NCI-H2029 treated with DMSO at 0.1 percent for 48 hours (cell line): Measurements from ENCODE around the gene MSRB3.
A peak's percentile ranks its signal among the peaks of the same experiment; 100 is the strongest.

Source experiments
- DNase-seq: peaks from one replicate; lab custom pipeline; 2025; lab: John Stamatoyannopoulos, UW

Gene MSRB3

GRCh38 chr12:65497660-65498059 is 219.2 kb downstream of the MSRB3 start:
- DNase-seq: no peak

- no peak for DNase-seq
These were observed 220.7 kb downstream of the MSRB3 start for GRCh38 chr12:65499167-65499566.

DNA sequence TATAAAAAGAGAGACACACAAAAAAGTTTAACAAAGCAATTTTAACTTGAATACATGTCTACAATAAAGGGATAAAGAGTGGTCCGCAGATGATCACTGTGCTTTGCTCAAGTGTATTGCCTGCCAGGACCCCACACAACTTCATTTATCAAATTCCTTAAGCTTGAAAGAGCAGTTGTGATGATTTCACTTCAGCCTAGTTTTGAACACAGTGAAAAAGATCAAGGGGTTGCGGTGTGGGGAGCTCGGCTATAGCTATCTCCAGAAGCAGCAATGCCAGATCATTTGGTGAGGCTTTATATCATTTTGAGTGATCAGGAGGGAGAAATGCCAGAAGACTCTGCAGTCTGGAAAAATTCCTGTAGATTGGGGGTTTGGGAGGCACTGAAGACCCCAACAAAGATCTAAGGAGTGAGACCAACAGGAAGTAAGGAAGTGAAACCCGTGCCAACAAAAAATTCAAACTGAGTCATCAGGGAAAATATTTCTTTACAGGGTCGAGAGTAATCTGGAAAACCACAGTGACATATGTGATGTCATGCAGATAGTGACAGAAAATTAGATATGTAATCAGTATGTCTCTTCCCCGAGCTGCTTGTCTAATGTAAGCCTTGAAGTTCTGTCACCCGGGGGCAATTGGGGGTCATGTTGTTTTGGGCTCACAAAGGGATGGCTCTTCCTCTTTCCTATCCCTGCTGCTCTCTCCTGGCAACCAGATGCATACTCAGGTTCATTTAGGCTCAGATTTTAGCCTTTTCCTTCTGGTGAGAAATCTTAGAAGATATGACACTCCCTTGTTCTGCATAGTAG is 221.8 kb downstream of the MSRB3 start:
- DNase-seq: no peak

DNA sequence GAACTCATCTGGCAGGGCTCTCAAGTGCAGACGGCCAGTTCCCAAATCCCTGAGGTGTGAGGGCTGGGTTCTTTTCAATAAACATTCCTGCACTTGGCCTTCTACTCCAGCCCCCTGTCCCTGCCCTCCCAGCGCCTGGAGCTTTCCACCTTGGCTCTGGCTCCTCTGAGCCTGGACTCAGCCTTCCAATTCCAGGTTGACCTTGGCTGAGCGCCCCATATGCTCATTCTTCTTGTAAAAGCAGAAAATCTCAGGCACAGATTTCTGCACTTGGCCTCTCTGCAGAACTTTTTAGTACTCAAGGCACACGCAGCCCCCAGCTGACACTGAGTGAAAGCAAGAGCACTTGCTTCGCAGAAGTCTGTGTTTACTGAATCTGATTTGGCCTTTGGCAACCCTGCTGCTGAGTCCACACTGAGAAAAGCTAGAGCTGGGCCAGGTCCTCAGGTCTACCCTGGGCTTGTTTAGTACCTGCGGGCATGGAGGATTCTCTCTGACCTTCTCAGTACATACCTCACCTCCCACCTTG is 222.7 kb downstream of the MSRB3 start:
- no peak for DNase-seq

DNA sequence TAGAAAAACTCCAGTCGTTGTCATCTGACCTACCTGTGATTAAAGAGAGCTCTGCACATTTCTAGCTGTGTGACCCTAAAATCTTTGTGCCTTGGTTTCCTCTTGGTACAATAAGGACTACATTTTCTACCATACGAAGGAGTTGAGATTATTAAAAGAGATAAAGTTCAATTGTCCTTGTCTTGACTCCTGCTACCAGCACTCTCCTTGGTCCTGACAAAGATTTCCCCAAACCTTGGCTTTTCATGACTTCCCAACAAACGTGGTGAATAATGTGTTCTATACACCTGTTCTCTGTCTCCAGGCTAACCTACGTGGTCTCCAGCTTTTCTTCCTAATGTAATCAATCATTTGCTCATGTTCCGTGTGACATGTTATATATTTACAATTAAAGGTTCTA is 223.5 kb downstream of the MSRB3 start:
- no peak for DNase-seq

GRCh38 chr12:65504417-65504816 is 225.9 kb downstream of the MSRB3 start:
- no peak for DNase-seq

- DNase-seq: no peak
These were observed 227.1 kb downstream of the MSRB3 start for GRCh38 chr12:65505386-65506121.

DNA sequence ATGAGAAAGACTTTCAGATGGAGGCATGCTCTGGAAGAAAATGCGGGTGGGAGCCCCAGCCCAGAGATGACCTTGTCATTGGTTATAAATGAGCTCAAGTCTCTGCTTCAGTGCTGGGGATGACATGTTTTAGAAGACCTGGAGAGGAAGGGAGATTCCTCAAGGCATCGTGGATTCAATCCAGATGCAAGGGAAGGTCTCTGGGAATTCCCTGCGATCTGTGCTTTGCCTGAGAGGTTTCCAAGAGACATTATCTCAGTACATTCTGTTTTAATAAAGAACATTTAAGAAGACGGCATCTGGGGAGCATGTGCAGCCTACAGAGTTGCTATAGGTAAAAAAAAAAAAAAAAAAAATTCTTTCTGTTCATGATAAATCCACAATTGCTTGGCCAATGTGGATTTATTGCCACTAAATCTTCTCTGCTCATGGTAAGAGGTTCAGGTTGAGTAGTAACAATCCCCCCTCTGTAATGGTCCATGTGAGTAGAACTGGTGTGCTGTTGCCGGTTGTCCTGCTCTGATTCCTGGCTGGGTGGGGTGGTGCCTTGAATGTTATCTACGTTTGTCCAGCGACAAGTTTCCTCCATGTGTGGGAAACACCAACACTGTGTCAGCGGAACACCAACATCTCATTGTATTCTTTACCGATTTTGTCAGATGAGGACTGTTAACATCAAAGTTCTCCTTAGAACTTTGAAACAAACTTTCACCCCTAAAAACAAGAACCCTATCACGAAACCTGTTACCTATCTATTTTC is 230.0 kb downstream of the MSRB3 start:
- DNase-seq: no peak

GRCh38 chr12:65510007-65510406 is 231.5 kb downstream of the MSRB3 start:
- DNase-seq: no peak

DNA sequence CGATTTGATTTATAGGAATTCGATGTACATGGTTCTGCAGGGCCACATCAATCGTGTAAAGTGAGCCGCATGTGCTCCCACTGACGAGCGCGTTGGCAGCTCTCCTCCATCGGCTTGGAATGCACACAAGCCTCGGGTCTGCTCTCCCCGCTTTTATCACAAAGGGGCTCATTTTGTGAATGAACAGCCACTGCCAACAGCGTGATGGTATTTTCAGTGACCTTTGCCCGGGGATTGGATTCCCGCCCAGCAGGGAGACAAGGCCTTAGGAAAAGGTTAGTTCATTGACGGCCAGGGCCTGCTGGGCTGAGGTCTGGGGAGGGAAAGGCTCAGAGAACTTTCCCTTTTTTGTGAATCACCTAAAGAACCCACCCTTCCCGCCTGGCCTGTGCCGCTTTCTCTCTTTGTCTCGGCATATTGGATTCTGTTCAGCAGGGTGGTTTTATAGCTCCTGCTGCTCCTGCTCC is 232.1 kb downstream of the MSRB3 start:
- no peak for DNase-seq

DNA sequence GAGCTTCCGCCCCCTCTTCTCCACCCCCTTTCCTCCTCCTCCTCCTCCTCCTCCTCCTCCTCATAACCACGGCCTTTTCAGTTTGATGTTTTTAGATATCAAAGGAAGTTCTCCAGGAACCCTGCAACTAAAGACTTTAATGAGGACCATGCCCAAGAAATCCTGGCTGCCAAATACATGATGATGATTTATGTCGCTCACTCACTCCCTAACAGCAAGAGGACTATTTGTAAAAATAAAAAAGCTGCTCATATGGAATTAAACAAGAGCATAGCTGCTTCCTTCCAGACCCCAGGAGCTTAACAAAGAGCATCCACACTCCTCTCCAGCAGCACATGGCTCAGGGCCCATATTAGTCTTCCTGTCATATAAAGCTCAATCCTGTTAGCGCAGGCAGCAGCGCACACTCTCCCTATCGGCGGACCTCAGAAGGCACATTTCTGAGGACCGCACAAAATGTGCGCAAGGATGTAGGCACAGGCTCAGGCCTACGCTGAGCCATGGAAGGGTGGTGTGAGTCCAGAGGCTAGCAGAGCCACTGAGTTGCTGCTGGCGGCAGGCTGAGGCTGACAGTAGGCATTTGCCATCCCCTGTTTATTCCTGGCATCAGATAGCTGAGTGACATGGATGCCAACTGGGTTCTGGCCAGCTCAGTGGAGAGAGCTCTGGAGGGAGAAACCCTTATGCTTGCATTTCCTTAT is 232.8 kb downstream of the MSRB3 start:
- peak; percentile 28 for DNase-seq

- no peak for DNase-seq
These were observed 233.4 kb downstream of the MSRB3 start for GRCh38 chr12:65511912-65512311.
